ENCODE measurements around the gene PLA2G4A. TPM values are rescaled to one million over a fixed set of nuclear protein-coding genes. Genes with fewer than 3 reads are reported as not detected.

PLA2G4A gene
- total and polyA plus RNA-seq, 8 donors, result 1.5 to 5.7 (median 2.4) TPM

DNA sequence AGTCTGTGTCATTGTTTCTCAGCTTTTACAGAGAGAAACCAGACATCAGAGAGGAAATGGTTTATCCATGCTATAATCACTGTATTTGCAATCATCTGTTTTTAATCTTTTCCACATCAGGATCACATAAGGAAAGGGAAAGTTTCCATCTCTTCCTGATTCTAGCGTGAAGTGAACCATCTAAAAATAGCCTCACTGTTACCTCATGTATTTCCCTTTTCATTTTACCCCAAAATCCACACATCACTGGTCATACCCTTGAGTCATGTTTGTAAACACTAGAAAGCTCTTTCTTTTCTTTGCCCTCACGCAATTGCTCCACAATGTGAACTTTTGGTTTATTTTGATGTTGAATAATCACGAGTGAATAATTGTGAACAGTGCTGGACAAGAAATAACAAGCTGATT lies 146.0 kb downstream of the PLA2G4A start:
- TF ChIP-seq CTCF (IDR thresholded peaks at IDR 0.05), result no peak
- 49 to 60% methylated on average over 3 of the region's 3 CpGs for WGBS, 2 donors
- FAIRE-seq (peak; percentile 23), ATAC-seq (peak in 2 of 4 donors; percentile 28 to 71), DNase-seq (no peak)
- intact Hi-C loops (cut with DNase I), result no loop called here
- H3K4me1 ChIP-seq, result no peaks in the 10 kb centered on the region
- no peak overlapping the region for H3K27ac ChIP-seq
- H3K27me3 ChIP-seq, result no peaks in the 10 kb centered on the region
- H3K4me3 ChIP-seq, result no peak overlapping the region
- H3K36me3 ChIP-seq, result no peaks in the 10 kb centered on the region
- H3K9me3 ChIP-seq, result no peaks in the 10 kb centered on the region

DNA sequence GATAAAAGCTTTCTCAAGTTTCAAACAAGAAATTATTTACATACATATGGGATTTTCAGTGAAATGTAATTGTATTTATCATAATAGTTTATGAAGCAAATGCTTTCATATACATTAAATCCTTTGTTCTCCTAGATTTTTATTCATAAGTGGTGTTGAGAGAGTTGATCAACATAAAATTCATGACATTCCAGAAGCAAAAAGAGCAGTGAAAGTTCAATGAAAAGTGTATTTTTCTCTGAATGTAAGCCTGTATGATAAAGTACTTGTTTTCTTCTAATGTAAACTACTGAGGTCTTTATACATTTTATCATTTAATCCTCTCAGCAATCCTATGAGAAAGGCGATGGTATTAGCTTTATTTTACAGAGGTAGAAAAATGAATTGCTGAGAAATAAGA lies 146.5 kb downstream of the PLA2G4A start:
- DNase-seq, result no peak
- H3K27me3 ChIP-seq, result no peaks in the 10 kb centered on the region
- no peaks in the 10 kb centered on the region for H3K9me3 ChIP-seq
- FAIRE-seq, result no peak
- 53 to 64% methylated on average over 1 of the region's 1 CpG for WGBS, 2 donors
- no peak overlapping the region for H3K4me3 ChIP-seq
- no peak for TF ChIP-seq CTCF (IDR thresholded peaks at IDR 0.05)
- ATAC-seq, result no peak
- no peaks in the 10 kb centered on the region for H3K4me1 ChIP-seq
- H3K27ac ChIP-seq, result no peak overlapping the region
- intact Hi-C loops (cut with DNase I), result no loop called here
- no peaks in the 10 kb centered on the region for H3K36me3 ChIP-seq

- intact Hi-C loops (cut with DNase I), result no loop called here
Measured at GRCh38 chr1:186976700-186977099, 148.0 kb downstream of the PLA2G4A start.

GRCh38 chr1:186977266-186977957 lies 148.7 kb downstream of the PLA2G4A start:
- Histone ChIP-seq H3K4me1 (no peaks in the 10 kb centered on the region), H3K27ac (no peak overlapping the region), H3K36me3 (no peaks in the 10 kb centered on the region), H3K27me3 (no peaks in the 10 kb centered on the region), H3K4me3 (no peak overlapping the region), H3K9me3 (no peaks in the 10 kb centered on the region)
- FAIRE-seq, result no peak
- 61 to 70% methylated on average over 3 of the region's 3 CpGs for WGBS, 2 donors
- no peak for ATAC-seq
- no peak for TF ChIP-seq CTCF (IDR thresholded peaks at IDR 0.05)
- intact Hi-C loops (cut with DNase I), result no loop called here
- no peak for DNase-seq

More at GRCh38 chr1:186976700-186977099, 148.0 kb downstream of the PLA2G4A start:
- no peak for FAIRE-seq
- no peak for ATAC-seq
- TF ChIP-seq CTCF (IDR thresholded peaks at IDR 0.05), result no peak
- 67 to 72% methylated on average over 8 of the region's 8 CpGs for WGBS, 2 donors
- Histone ChIP-seq H3K9me3 (no peaks in the 10 kb centered on the region), H3K4me1 (no peaks in the 10 kb centered on the region), H3K27me3 (no peaks in the 10 kb centered on the region), H3K4me3 (no peak overlapping the region), H3K36me3 (no peaks in the 10 kb centered on the region), H3K27ac (no peak overlapping the region)
- DNase-seq, result no peak
